ENCODE results near the gene MTRF1.

DNA sequence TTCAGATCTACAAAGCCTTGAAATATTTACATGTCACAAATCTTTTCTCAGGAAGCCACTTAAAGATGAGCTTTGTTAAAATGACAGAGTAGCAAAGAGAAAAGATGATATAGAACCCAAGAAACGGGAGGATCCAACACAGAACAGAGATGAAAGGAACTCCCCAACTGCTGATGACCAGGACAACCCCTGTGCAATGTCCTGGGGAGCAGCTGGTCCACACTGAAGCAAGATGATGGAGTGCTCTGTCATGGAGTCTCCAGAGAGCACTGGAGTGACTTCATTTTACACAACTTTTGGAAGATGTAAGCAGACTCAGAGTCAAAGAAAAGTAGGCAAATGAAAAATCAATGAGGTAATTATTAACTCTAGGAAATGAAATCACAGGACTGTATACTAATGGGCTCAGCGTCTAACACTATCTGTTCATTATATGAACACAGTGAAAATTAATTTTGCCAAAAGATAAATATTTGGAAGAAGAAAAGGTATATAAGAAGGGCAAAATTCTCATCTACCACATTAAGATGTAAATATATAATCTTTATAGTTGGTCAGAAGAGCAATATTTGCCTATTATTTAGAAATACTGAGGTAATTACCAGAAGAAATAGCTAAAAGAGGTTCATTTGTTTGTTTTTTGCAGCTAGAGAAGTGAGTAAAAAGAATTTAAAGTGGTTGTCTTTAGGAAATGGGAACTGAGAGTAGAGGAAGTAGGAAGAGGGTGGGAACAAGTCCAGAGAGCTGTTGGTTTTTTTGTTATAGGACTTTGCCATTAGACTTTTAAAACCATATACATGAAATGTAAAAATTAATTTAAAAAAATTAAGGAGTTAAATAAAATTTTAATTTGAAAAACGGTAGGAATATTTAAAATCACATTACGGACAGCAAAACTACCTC lies 30.5 kb downstream of the MTRF1 start:
- TF ChIP-seq, protein P1, sequence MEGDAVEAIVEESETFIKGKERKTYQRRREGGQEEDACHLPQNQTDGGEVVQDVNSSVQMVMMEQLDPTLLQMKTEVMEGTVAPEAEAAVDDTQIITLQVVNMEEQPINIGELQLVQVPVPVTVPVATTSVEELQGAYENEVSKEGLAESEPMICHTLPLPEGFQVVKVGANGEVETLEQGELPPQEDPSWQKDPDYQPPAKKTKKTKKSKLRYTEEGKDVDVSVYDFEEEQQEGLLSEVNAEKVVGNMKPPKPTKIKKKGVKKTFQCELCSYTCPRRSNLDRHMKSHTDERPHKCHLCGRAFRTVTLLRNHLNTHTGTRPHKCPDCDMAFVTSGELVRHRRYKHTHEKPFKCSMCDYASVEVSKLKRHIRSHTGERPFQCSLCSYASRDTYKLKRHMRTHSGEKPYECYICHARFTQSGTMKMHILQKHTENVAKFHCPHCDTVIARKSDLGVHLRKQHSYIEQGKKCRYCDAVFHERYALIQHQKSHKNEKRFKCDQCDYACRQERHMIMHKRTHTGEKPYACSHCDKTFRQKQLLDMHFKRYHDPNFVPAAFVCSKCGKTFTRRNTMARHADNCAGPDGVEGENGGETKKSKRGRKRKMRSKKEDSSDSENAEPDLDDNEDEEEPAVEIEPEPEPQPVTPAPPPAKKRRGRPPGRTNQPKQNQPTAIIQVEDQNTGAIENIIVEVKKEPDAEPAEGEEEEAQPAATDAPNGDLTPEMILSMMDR (IDR thresholded peaks at IDR 0.05): no peak
- TF ChIP-seq POLR2A (IDR thresholded peaks at IDR 0.05): no peak
